HG03025 (cell line): ENCODE measurements around the gene SHISA5.

Source experiments
- ATAC-seq: cut with Tn5 transposase; IDR thresholded peaks from one replicate; pipeline ENCODE4 v1.9.1; 2021; ENCODE audit warnings: mild to moderate bottlenecking, moderate library complexity; ENCODE audit not compliant: unreplicated experiment, low FRiP score

SHISA5 gene

GRCh38 chr3:48419597-48419996 is 84.4 kb downstream of the SHISA5 start:
- ATAC-seq: no peak

DNA sequence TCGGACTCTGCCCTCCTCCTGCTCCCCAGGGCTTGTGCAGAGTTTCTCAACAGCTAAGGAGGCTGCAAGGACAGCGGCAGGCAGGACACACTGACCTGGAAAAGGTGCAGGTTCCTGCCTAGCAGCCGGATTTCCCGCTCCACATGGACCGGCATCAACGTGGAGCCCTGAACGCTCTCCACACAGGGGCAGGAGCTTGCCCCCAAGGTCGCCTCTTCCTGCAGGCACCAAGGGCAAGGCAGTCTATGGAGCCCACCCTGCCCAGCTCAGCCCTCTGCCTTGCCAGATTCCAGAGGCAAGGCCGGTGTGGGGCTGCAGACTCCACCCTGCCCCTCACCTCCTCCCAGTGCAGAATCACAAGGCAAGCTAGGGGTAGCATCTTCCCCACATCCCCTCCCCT is 84.8 kb downstream of the SHISA5 start:
- no peak for ATAC-seq

DNA sequence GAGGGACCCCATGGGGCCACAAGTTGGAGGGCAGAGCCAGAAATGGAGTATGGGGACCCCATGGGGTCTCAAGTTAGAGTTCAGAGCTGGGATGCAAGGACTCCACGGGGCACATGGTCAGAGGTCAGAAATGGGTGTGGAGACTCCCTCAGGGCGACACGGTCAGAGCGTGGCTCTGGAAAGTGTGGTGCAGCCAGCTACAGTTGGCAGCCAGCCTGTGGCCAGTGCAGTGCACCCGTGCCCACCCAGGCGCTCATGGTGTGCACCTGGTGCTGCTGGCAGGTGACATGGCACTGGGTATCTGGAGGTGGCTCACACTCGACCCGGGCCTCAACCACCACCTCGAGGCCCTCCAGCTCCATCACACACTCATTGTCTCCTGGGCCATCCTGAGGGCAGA is 85.3 kb downstream of the SHISA5 start:
- ATAC-seq: no peak

GRCh38 chr3:48418140-48418539 is 85.8 kb downstream of the SHISA5 start:
- no peak for ATAC-seq
